ENCODE measurements around the gene SEMA3F.

- no peak for TF ChIP-seq NRF1 (conservative IDR thresholded peaks at IDR 0.05; ENCODE audit: low read depth, low read length)
- TF ChIP-seq MEF2A (IDR thresholded peaks at IDR 0.05; ENCODE audit: insufficient read depth, low read depth, low read length) = no peak
- no peak for TF ChIP-seq POLR2A (IDR thresholded peaks at IDR 0.05; ENCODE audit: low read depth, low read length)
- no peak for TF ChIP-seq NKRF (conservative IDR thresholded peaks at IDR 0.05)
- no peak for TF ChIP-seq SPI1 (IDR thresholded peaks at IDR 0.05; ENCODE audit: borderline replicate concordance, insufficient read depth, low read depth, low read length)
- TF ChIP-seq ZNF24 (IDR thresholded peaks at IDR 0.05) = no peak
- no peak for TF ChIP-seq ZNF207 (IDR thresholded peaks at IDR 0.05; ENCODE audit: borderline replicate concordance)
- no peak for TF ChIP-seq RFX5 (IDR thresholded peaks at IDR 0.05; ENCODE audit: low read depth, low read length)
- no peak for TF ChIP-seq CHD2 (IDR thresholded peaks at IDR 0.05; ENCODE audit: borderline replicate concordance, low read depth, low read length)
- TF ChIP-seq E2F4 (IDR thresholded peaks at IDR 0.05; ENCODE audit: low read depth, low read length) = no peak
- no peak for TF ChIP-seq JUND (IDR thresholded peaks at IDR 0.05; ENCODE audit: low read depth, low read length)
- TF ChIP-seq CTCF (IDR thresholded peaks at IDR 0.05 in 2 of 3, conservative IDR thresholded peaks at IDR 0.05 in 1 of 3; ENCODE audit: control insufficient read depth in 2 of 3, extremely low read depth in 1 of 3, insufficient read depth in 1 of 3, low read depth in 3 of 3, low read length in 3 of 3) = no peak
- no peak for TF ChIP-seq EZH2 (IDR thresholded peaks at IDR 0.05; ENCODE audit: borderline replicate concordance, control insufficient read depth, low read depth, low read length)
- TF ChIP-seq CREM (IDR thresholded peaks at IDR 0.05; ENCODE audit: low read depth) = no peak
These were observed 42.7 kb upstream of the SEMA3F start for GRCh38 chr3:50112462-50112861.
